ENCODE results near the gene ZNHIT3.
A peak's percentile ranks its signal among the peaks of the same experiment; 100 is the strongest.

ZNHIT3 gene

DNA sequence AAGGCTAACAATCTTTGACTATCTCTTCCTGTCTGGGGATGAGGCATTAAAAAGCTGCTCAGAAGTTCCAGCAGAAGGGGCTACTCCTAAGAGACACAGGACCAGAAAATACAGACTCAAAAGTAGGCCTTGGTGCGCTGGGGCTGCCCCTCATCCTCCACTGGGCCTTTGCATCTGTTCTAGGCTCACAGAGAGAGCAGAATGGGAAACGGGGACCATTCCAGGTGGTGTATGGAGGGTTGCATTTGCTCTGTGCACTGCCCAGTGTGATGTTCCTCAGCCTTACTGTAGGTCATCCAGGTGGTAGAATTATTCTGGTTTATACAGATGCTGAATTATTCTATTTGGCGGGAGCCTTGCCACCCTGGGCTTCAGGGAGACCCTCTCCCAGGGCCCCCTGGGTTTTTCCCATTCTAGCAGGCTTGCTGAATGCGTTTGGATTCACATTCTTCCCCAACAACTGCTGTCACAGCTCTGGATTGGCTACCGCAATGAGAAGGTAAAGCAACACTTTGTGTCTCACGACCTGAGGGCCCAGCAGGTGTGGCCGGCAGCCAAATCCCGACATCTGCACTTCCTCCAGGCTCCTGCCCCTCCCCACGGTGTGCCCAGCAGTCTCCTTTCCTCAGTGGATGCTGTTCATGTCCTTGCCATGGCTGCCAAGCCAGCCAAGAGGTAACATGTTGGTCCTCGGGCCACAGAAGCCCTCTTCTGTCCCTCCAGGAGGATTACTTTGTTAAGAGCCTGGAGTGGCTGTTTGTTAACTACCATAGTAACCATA is 25.0 kb upstream of the ZNHIT3 start:
- no peak overlapping the region for H3K4me3 ChIP-seq (ENCODE audit: low read length)
- TF ChIP-seq, protein P1, sequence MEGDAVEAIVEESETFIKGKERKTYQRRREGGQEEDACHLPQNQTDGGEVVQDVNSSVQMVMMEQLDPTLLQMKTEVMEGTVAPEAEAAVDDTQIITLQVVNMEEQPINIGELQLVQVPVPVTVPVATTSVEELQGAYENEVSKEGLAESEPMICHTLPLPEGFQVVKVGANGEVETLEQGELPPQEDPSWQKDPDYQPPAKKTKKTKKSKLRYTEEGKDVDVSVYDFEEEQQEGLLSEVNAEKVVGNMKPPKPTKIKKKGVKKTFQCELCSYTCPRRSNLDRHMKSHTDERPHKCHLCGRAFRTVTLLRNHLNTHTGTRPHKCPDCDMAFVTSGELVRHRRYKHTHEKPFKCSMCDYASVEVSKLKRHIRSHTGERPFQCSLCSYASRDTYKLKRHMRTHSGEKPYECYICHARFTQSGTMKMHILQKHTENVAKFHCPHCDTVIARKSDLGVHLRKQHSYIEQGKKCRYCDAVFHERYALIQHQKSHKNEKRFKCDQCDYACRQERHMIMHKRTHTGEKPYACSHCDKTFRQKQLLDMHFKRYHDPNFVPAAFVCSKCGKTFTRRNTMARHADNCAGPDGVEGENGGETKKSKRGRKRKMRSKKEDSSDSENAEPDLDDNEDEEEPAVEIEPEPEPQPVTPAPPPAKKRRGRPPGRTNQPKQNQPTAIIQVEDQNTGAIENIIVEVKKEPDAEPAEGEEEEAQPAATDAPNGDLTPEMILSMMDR (conservative IDR thresholded peaks at IDR 0.05; ENCODE audit: low read length): no peak

DNA sequence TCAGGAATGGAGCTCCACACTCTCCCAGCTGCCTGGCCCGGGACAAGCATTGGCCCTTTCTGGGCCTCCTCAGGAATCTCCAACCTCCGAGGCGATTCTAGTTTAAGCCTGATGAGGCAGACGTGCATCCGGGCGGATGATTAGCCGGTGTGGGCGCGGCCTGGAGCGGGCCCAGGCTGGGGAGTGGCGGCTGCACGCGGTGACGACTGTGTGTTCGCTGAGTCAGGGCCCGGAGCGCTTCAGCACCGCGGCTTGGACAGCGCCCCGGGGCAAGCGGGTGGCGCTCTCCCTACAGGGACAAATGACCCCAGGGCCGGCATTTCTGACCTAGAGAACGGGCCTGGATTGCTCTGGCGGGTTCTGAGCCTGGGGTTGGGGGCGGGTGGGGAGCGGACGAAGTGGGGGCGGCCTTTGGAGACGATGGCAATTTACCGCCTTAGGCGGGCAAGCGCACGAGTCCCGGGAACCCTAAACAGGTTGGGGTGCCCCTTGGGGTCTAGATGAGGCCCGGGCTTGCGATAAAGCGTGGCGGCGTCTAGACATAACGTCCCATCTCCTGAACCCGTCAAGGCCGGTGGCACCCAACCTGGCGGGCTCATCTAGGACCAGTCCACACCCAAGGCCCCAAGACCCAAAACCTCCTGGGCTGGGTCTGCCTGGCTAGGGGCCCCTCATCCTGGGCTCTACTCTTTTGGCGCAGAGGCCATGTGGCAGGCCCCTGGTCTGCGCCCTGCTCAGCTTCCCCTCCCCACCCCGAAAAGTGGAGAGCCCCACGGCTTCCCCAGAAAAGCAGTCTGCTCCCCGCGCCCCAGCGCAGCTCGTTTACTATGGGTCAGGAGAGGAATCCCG is 22.3 kb upstream of the ZNHIT3 start:
- TF ChIP-seq, protein P1 (conservative IDR thresholded peaks at IDR 0.05; ENCODE audit: low read length): no peak
- DNase-seq (ENCODE audit: low read depth): peak; percentile 72
- H3K4me3 ChIP-seq (ENCODE audit: low read length): no peak overlapping the region

More for the DNA sequence above, 25.0 kb upstream of the ZNHIT3 start:
- no peak for DNase-seq (ENCODE audit: low read depth)

DNA sequence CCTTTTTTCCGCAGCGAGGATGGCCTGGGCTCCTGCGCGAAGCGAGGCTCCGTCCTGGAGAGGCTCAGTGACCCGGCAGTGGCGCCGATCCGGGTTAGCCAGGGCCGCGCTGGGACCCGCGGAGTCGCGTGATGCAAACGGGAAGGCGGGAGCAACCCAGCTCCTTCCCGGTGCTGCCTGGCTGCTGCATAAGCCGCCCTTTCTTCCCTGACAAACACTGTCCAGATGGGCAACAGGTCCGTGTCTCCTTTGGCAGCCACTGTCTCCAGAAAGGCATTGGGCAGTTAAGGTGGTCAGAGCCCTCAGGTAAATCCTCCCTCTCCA is 21.8 kb upstream of the ZNHIT3 start:
- no peak for DNase-seq (ENCODE audit: low read depth)
- H3K4me3 ChIP-seq (ENCODE audit: low read length): no peak overlapping the region
- TF ChIP-seq, protein P1 (conservative IDR thresholded peaks at IDR 0.05; ENCODE audit: low read length): no peak

DNA sequence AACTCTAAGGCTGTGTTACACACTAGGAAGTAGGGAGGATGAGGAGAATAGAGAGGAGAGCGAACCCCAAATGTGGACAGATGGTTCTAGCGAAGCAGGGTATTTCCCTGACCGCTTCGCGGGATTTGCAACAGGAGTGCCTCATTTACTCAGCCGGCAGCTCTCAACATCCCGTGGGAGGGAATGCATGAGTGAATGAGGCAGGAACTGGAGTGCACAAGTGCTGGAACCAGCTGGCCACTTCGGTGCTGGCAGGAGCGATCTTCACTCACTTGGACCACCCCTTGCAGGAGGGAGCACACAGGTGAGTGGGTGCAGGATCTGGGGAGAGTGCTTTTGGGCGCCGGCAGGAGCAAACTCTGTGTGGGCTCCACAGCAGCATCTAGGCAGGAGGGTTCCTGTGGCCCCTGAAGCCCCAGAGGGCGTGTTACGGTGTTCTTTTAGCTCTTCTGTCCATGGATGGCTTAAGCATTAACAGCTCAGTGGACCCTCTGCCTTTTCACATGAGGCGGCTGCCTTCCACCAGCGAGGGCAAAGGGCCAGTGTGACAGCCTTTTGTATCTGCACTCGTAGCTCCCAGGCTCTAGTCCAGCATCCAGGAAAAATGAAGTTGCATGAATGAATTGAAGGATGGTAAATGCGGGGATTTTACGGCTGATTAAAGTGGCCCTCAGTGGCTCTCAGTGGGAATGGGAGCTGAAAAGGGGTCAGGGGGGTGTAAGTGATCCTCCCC is 17.4 kb upstream of the ZNHIT3 start:
- DNase-seq (ENCODE audit: low read depth): no peak
- H3K4me3 ChIP-seq (ENCODE audit: low read length): no peak overlapping the region
- TF ChIP-seq, protein P1 (conservative IDR thresholded peaks at IDR 0.05; ENCODE audit: low read length): no peak

DNA sequence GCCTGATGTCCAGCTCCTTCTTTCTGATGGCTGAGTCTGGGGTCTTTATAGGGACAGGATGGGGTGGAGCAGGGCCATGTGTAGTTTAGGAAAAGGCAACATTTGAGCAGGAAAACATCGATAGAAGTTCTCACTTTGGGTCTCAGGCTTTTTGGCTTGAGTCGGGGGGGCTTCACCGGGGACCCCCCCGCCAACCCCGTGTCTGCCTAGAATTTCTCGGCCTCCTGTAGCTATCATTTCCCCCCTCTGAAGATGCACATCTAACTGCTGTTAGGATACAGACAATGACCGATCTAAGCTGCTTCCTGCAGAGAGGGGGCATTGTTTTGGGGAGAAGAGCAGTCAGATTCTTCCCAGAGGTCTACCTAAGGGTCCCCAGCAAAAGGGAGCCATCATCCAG is 16.7 kb upstream of the ZNHIT3 start:
- DNase-seq (ENCODE audit: low read depth): no peak
- TF ChIP-seq, protein P1 (conservative IDR thresholded peaks at IDR 0.05; ENCODE audit: low read length): no peak

DNA sequence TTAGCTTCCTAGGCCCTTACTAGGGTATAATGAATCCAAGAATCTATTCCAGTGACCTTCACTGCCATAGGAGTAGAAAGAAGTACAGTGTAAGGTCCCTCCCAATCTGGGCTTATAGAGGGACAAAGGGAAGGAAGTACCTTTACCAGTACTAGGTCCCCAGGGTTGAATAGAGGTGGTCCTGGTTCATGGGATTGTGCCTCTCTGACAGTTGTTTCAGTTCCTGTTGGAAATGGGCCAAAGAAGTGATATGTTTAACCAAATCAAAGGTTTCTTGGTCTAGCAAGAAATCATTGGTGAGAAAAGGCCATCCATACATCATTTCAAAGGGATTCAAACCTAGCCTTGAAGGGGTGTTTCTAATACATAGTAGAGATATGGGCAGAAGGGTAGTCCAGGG is 16.0 kb upstream of the ZNHIT3 start:
- DNase-seq (ENCODE audit: low read depth): no peak
- TF ChIP-seq, protein P1 (conservative IDR thresholded peaks at IDR 0.05; ENCODE audit: low read length): no peak
- H3K4me3 ChIP-seq (ENCODE audit: low read length): no peak overlapping the region

More for the DNA sequence above, 16.7 kb upstream of the ZNHIT3 start:
- H3K4me3 ChIP-seq (ENCODE audit: low read length): no peak overlapping the region

Measured in AG10803 (cell line).